ENCODE results near the gene ELF2.

The ELF2 gene

DNA sequence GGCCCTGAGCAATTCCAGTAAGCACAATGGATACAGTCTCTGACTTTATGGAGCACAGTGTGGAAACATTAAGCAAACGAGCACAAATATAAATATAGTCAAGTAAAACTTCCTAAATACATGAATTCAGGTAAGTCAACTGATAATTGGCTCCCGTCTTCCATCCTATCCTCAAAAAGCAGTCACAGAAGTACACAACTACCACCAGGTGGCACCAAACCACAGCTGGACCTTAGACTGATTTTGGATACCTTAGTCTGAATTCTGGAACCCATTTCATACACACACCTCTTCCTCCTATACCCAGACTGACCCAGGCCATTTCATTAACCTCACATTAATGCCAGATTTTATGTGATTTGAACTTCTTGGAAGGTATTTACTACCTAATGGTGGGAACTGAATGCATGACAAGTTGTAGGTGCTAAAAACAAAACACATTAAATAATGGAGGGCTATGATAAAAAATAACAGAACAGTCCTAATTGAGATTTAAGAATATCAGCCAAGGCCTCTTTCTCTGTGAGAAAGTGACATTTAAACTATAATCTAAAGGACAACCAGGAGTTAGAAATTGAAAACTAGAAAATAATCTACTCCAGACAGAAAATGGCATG lies 77.5 kb downstream of the ELF2 start:
- no peaks in the 10 kb centered on the region for H3K27me3 ChIP-seq
- H3K27ac ChIP-seq: no peak overlapping the region
- no peak overlapping the region for H3K4me3 ChIP-seq (ENCODE audit: low read depth in 1 of 2, low read length in 1 of 2)
- H3K36me3 ChIP-seq: peaks cover 7% of the 10 kb centered on the region
- TF ChIP-seq, protein P1, sequence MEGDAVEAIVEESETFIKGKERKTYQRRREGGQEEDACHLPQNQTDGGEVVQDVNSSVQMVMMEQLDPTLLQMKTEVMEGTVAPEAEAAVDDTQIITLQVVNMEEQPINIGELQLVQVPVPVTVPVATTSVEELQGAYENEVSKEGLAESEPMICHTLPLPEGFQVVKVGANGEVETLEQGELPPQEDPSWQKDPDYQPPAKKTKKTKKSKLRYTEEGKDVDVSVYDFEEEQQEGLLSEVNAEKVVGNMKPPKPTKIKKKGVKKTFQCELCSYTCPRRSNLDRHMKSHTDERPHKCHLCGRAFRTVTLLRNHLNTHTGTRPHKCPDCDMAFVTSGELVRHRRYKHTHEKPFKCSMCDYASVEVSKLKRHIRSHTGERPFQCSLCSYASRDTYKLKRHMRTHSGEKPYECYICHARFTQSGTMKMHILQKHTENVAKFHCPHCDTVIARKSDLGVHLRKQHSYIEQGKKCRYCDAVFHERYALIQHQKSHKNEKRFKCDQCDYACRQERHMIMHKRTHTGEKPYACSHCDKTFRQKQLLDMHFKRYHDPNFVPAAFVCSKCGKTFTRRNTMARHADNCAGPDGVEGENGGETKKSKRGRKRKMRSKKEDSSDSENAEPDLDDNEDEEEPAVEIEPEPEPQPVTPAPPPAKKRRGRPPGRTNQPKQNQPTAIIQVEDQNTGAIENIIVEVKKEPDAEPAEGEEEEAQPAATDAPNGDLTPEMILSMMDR (IDR thresholded peaks at IDR 0.05): peak; percentile 71
- no peaks in the 10 kb centered on the region for H3K9me3 ChIP-seq
- peaks cover 0 to 5% of the 10 kb centered on the region in 2 experiments for H3K4me1 ChIP-seq (ENCODE audit: control insufficient read depth in 1 of 2, insufficient read depth in 1 of 2, low read depth in 1 of 2, low read length in 1 of 2)

- no peak overlapping the region for H3K27ac ChIP-seq
- H3K4me3 ChIP-seq (ENCODE audit: low read depth in 1 of 2, low read length in 1 of 2): no peak overlapping the region
- no peaks in the 10 kb centered on the region for H3K9me3 ChIP-seq
- TF ChIP-seq, protein P1 (IDR thresholded peaks at IDR 0.05): no peak
- H3K27me3 ChIP-seq: no peaks in the 10 kb centered on the region
- H3K4me1 ChIP-seq (ENCODE audit: control insufficient read depth in 1 of 2, insufficient read depth in 1 of 2, low read depth in 1 of 2, low read length in 1 of 2): no peaks in the 10 kb centered on the region
- H3K36me3 ChIP-seq: peaks cover 9% of the 10 kb centered on the region
Measured at GRCh38 chr4:139092271-139092670, 84.7 kb downstream of the ELF2 start.

DNA sequence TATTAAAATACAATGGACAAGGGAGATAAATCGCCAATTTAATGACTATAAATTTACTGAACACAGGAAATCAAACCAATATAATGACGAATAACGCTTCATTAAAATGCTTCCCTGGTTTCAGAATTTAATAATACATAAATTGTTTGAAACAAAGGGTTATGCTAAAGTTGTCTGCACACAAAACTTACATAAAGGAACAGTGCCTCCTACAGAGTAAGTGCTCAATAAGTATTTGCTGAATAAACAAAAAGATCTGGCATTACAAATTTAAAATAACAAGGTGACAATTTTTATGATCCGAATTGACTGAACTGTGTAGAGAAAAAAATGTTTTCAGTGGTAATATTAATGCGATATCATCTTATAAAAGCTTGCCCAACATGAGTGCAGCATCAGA lies 91.9 kb downstream of the ELF2 start:
- TF ChIP-seq, protein P1 (IDR thresholded peaks at IDR 0.05): no peak
- Histone ChIP-seq H3K27ac (peak overlapping the region; percentile 92), H3K36me3 (no peaks in the 10 kb centered on the region), H3K9me3 (no peaks in the 10 kb centered on the region), H3K4me3 (ENCODE audit: low read depth in 1 of 2, low read length in 1 of 2) (no peak overlapping the region), H3K27me3 (no peaks in the 10 kb centered on the region), H3K4me1 (ENCODE audit: control insufficient read depth in 1 of 2, insufficient read depth in 1 of 2, low read depth in 1 of 2, low read length in 1 of 2) (peaks cover 38 to 40% of the 10 kb centered on the region in 2 experiments)

GRCh38 chr4:139084804-139085093 lies 92.3 kb downstream of the ELF2 start:
- no peaks in the 10 kb centered on the region for H3K9me3 ChIP-seq
- H3K4me3 ChIP-seq (ENCODE audit: low read depth in 1 of 2, low read length in 1 of 2): peak overlapping the region; percentile 70 to 78
- TF ChIP-seq, protein P1 (IDR thresholded peaks at IDR 0.05): no peak
- peaks cover 38 to 40% of the 10 kb centered on the region in 2 experiments for H3K4me1 ChIP-seq (ENCODE audit: control insufficient read depth in 1 of 2, insufficient read depth in 1 of 2, low read depth in 1 of 2, low read length in 1 of 2)
- H3K27ac ChIP-seq: peak overlapping the region; percentile 92
- H3K36me3 ChIP-seq: no peaks in the 10 kb centered on the region
- H3K27me3 ChIP-seq: no peaks in the 10 kb centered on the region

- H3K4me3 ChIP-seq (ENCODE audit: low read depth in 1 of 2, low read length in 1 of 2): peak overlapping the region; percentile 70 to 78
- H3K4me1 ChIP-seq (ENCODE audit: control insufficient read depth in 1 of 2, insufficient read depth in 1 of 2, low read depth in 1 of 2, low read length in 1 of 2): peaks cover 38 to 40% of the 10 kb centered on the region in 2 experiments
- TF ChIP-seq, protein P1 (IDR thresholded peaks at IDR 0.05): peak; percentile 35
- no peaks in the 10 kb centered on the region for H3K27me3 ChIP-seq
- no peaks in the 10 kb centered on the region for H3K36me3 ChIP-seq
- H3K9me3 ChIP-seq: no peaks in the 10 kb centered on the region
- peak overlapping the region; percentile 92 for H3K27ac ChIP-seq
Measured at GRCh38 chr4:139083956-139084803, 92.8 kb downstream of the ELF2 start.
